ENCODE data around the gene CLPSL2. TPM values are rescaled to one million over a fixed set of nuclear protein-coding genes. Genes with fewer than 3 reads are reported as not detected.
A peak's percentile ranks its signal among the peaks of the same experiment; 100 is the strongest.

Gene CLPSL2
- total RNA-seq, 2 donors from 2014 or later = 1.1 to 2.1 TPM

DNA sequence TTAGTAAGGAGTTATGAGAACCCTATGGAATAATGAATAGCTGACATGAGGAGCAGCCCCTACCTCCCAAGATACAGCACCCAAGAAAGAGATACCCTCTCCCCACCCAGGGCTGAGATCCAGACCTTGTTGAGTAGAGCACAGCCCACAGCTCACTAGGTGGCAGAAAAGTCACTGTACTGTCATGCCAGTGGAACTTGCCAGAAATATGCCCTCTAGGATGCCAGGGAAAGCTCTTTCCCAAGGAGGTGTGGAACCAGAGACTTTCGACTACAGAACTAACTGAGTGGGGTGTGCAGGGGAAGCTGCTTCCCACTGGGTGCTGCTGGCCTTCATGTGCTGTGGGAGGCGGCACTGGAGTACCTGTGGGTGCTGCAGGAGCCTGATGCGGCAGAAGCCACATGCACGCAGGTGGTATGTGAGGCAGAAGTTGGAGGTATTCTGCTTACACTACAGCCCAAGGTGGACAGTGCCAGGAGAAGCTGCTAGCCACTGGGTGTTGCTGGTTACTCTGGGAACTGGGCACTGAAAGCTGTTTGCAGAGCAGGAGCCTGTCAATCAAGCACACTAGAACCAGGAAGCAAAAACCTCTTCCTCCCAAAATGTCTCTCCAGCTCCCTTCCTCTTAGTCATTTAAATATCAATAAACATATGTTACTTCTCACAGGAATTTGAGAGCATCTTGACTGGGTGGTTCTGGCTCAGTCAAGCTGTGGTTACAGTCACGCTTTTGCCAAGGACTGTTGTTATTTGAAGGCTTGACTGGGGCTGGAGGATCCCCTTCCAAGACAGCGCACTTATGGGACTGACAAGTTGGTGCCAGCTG, 21.7 kb upstream of the CLPSL2 start:
- Mint-ChIP-seq H3K36me3 (ENCODE audit: low read depth) (no peaks in the 10 kb centered on the region), H3K27ac (no peak overlapping the region)
- no peaks in the 10 kb centered on the region for H3K27me3 ChIP-seq (ENCODE audit: control insufficient read depth, insufficient read depth, low read length, poor library complexity, severe bottlenecking)

DNA sequence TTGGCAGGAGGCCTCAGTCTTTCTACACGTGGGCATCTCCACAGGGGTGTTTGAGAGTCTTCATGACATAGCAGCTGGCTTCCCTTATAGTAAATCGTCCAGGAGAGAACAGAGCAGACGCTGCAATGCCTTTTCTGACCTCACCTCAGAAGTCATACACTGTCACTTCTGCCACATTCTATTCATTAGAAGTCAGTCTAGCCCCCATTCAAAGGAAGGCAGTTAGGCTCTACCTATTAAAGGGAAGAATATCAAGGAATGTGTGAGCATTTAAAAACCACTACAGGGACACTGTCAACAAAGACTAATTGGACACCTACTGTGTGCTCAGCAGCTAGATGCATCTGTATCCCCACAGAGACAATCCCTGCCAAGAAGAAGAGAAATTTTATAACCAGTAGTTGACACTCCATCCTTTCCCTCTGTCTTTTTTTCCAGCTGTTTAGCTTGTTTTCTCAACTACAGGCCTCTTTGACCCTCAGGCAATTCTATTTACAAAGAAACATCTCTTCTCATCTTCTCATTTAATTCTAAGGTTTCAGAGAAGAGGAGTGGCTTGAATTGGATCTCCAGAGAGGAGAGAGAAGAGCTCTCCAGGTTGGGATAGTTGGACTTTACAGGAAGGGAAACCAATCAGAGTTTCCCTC, 21.0 kb upstream of the CLPSL2 start:
- Histone ChIP-seq H3K27ac (ENCODE audit: low read depth, low read length) (no peak overlapping the region), H3K36me3 (ENCODE audit: control insufficient read depth, insufficient read depth, low read length) (no peaks in the 10 kb centered on the region), H3K9ac (ENCODE audit: extremely low read depth, low read length, poor library complexity, severe bottlenecking) (no peak overlapping the region), H3K27me3 (ENCODE audit: control insufficient read depth, insufficient read depth, low read length, poor library complexity, severe bottlenecking) (no peaks in the 10 kb centered on the region), H3K9me3 (ENCODE audit: control insufficient read depth, low read length) (no peaks in the 10 kb centered on the region), H3K4me1 (ENCODE audit: control insufficient read depth, insufficient read depth, low read length) (no peaks in the 10 kb centered on the region), H3K4me3 (ENCODE audit: low read length) (no peak overlapping the region)
- Mint-ChIP-seq H3K9me3 (no peaks in the 10 kb centered on the region), H3K4me3 (no peak overlapping the region), H3K27ac (no peak overlapping the region), H3K36me3 (ENCODE audit: low read depth) (no peaks in the 10 kb centered on the region), H3K4me1 (peaks cover 2% of the 10 kb centered on the region), H3K27me3 (ENCODE audit: insufficient read depth) (peaks cover 3% of the 10 kb centered on the region)
- no peak for DNase-seq
- no peak for TF ChIP-seq CTCF (conservative IDR thresholded peaks at IDR 0.05)
- WGBS, 2 experiments (ENCODE audit: insufficient coverage in 1 of 2, insufficient read length in 1 of 2) = 14 to 38% methylated on average over 1 to 3 of the region's 3 CpGs

More for the DNA sequence above, 21.7 kb upstream of the CLPSL2 start:
- Histone ChIP-seq H3K36me3 (ENCODE audit: control insufficient read depth, insufficient read depth, low read length) (no peaks in the 10 kb centered on the region), H3K9ac (ENCODE audit: extremely low read depth, low read length, poor library complexity, severe bottlenecking) (no peak overlapping the region), H3K4me3 (ENCODE audit: low read length) (no peak overlapping the region), H3K9me3 (ENCODE audit: control insufficient read depth, low read length) (no peaks in the 10 kb centered on the region), H3K4me1 (ENCODE audit: control insufficient read depth, insufficient read depth, low read length) (no peaks in the 10 kb centered on the region), H3K27ac (ENCODE audit: low read depth, low read length) (no peak overlapping the region)
- no peaks in the 10 kb centered on the region for H3K9me3 Mint-ChIP-seq
- peaks cover 3% of the 10 kb centered on the region for H3K27me3 Mint-ChIP-seq (ENCODE audit: insufficient read depth)
- no peak for DNase-seq
- H3K4me3 Mint-ChIP-seq = no peak overlapping the region
- H3K4me1 Mint-ChIP-seq = peaks cover 2% of the 10 kb centered on the region
- TF ChIP-seq CTCF (conservative IDR thresholded peaks at IDR 0.05) = no peak
- 91 to 94% methylated on average over 6 of the region's 6 CpGs for WGBS, 2 experiments (ENCODE audit: insufficient coverage in 1 of 2, insufficient read length in 1 of 2)

DNA sequence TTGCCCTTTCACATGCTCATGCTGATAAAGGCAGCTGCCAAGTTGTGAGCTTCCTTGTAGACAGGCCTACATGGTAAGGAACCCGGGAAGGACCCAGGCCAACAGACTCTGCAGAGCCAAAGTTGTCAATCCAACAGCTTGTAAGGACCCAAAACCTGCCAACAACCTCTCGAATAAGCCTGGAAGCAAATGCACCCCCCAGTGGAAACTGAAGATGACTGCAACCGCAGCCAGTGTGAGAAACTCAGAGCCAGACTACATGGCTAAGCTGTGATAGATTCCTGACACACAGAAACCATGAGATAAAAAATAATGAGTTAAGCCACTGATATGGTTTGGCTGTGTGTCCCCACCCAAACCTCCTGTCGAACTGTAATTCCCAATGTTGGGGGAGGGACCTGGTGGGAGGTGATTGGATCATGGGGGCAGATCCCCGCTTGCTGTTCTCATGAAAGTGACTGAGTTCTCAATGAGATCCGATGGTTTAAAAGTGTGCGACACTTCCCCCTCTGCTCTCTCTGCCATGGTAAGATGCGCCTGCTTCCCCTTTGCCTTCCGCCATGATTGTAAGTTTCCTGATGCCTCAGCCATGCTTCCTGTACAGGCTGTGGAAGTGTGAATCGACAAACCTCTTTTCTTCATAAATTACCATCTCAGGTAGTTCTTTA, 18.8 kb upstream of the CLPSL2 start:
- Mint-ChIP-seq H3K36me3 (ENCODE audit: low read depth) (no peaks in the 10 kb centered on the region), H3K27me3 (ENCODE audit: insufficient read depth) (no peaks in the 10 kb centered on the region), H3K4me3 (no peak overlapping the region), H3K4me1 (peaks cover 2% of the 10 kb centered on the region), H3K27ac (no peak overlapping the region), H3K9me3 (no peaks in the 10 kb centered on the region)
- no peaks in the 10 kb centered on the region for H3K27me3 ChIP-seq (ENCODE audit: control insufficient read depth, insufficient read depth, low read length, poor library complexity, severe bottlenecking)
- no peak overlapping the region for H3K27ac ChIP-seq (ENCODE audit: low read depth, low read length)
- no peaks in the 10 kb centered on the region for H3K36me3 ChIP-seq (ENCODE audit: control insufficient read depth, insufficient read depth, low read length)
- peak; percentile 79 for TF ChIP-seq CTCF (conservative IDR thresholded peaks at IDR 0.05)
- H3K9ac ChIP-seq (ENCODE audit: extremely low read depth, low read length, poor library complexity, severe bottlenecking) = no peak overlapping the region
- 49 to 57% methylated on average over 9 to 10 of the region's 10 CpGs for WGBS, 2 experiments (ENCODE audit: insufficient coverage in 1 of 2, insufficient read length in 1 of 2)
- H3K4me1 ChIP-seq (ENCODE audit: control insufficient read depth, insufficient read depth, low read length) = no peaks in the 10 kb centered on the region
- peak; percentile 86 for DNase-seq
- H3K4me3 ChIP-seq (ENCODE audit: low read length) = no peak overlapping the region
- no peaks in the 10 kb centered on the region for H3K9me3 ChIP-seq (ENCODE audit: control insufficient read depth, low read length)

Data from endodermal cell (in vitro differentiated cells).